Measurements from ENCODE around the gene ARL14EP.

- TF ChIP-seq CTCF (IDR thresholded peaks at IDR 0.05; ENCODE audit: insufficient read depth, low read length, poor library complexity, severe bottlenecking) (no peak), EZH2phosphoT487 (conservative IDR thresholded peaks at IDR 0.05; ENCODE audit: low read length) (no peak)
These were observed 59.0 kb downstream of the ARL14EP start for GRCh38 chr11:30381879-30382278.

All from SU-DHL-6 (cell line).